K562 (cell line): ENCODE measurements around the gene CIART. TPM values are rescaled to one million over a fixed set of nuclear protein-coding genes. Genes with fewer than 3 reads are reported as not detected.

Experiments
- ATAC-seq: fragments of 200-7000 bp; cut with Tn5 transposase; 3 replicates; pipeline ENCODE4 v1.9.1; 2020; ENCODE audit warnings: moderate library complexity
- BruUV-seq: library from RNA; stranded (reverse); fragments of 400-500 nt; replicated peaks from 2 replicates; lab custom pipeline; 2021; lab: Mats Ljungman, UMichigan
- CTCF ChIA-PET: fragments of 300-600 bp; formaldehyde crosslinking; extraction: SDS; loops from one replicate; lab custom pipeline; 2021; ENCODE audit warnings: low intra/inter-chr PET ratio; lab: Yijun Ruan, JAX
- POLR2A ChIA-PET: fragments of 300-600, 350-650 bp; sonication (Branson Sonifier 250); formaldehyde crosslinking; extraction: SDS; loops from one replicate; lab custom pipeline; 2021; ENCODE audit warnings: antibody characterized with exemption, inconsistent platforms; lab: Yijun Ruan, JAX
- DNase-seq, 4 experiments: peaks; one replicate each; pipeline versions ENCODE4 v3.0.0 to v3.0.0-alpha.2; 2011 to 2018; ENCODE audit warnings: low spot score in 3 of 4, mixed read lengths in 3 of 4; ENCODE audit errors: extremely low read depth in 1 of 4
- FAIRE-seq: peaks from 2 replicates; lab custom pipeline; 2011; peaks lifted over from hg19 to GRCh38; lab: Jason Lieb, UNC
- H2AFZ ChIP-seq: 2 replicates; pipeline ENCODE4 v1.6.0; 2011; ENCODE audit warnings: low read depth, low read length, control low read depth, inconsistent platforms
- H3K27ac ChIP-seq: fragments of 200-600 bp; 3 replicates; pipeline ENCODE4 v1.8.0; 2011; ENCODE audit warnings: low read depth, mild to moderate bottlenecking, control low read depth, inconsistent platforms, low read length, moderate library complexity, mixed read lengths; ENCODE audit errors: extremely low read depth
- H3K27me3 ChIP-seq, 2 experiments: fragments of 300-600 bp in 1 of 2; 2 replicates in 1 of 2; 3 replicates in 1 of 2; pipeline versions ENCODE4 v1.6.0 to v1.8.0; 2011; ENCODE audit warnings: inconsistent platforms in 2 of 2, low read length in 2 of 2, mild to moderate bottlenecking in 1 of 2, mixed read lengths in 1 of 2, moderate library complexity in 1 of 2; ENCODE audit not compliant: control insufficient read depth in 2 of 2, insufficient read depth in 2 of 2
- H3K36me3 ChIP-seq: fragments of 300-600 bp; 3 replicates; pipeline ENCODE4 v1.8.0; 2011; ENCODE audit warnings: mild to moderate bottlenecking, low read length, inconsistent platforms; ENCODE audit not compliant: control insufficient read depth, insufficient read depth
- H3K4me1 ChIP-seq, 2 experiments: fragments of 200-600 bp in 1 of 2; replicated peaks in 1 of 2; 2 replicates in 1 of 2; 3 replicates in 1 of 2; pipeline versions ENCODE4 v1.5.1 to v1.8.0; 2011; ENCODE audit warnings: inconsistent platforms in 2 of 2, low read length in 2 of 2, mild to moderate bottlenecking in 1 of 2, mixed read lengths in 1 of 2, moderate library complexity in 1 of 2; ENCODE audit not compliant: control insufficient read depth in 2 of 2, insufficient read depth in 2 of 2
- H3K4me2 ChIP-seq: 2 replicates; pipeline ENCODE4 v1.6.1; 2011; ENCODE audit warnings: low read length, control low read depth, inconsistent platforms, mixed read lengths; ENCODE audit not compliant: insufficient read depth
- H3K4me3 ChIP-seq: fragments of 200-600 bp; sonication (generic), shearing (Covaris generic); 2 replicates; pipeline ENCODE4 v1.5.1; 2016; ENCODE audit warnings: control low read depth, inconsistent platforms
- H3K79me2 ChIP-seq: fragments of 200-600 bp; 3 replicates; pipeline ENCODE4 v1.8.0; 2011; ENCODE audit warnings: low read length, inconsistent platforms; ENCODE audit not compliant: control insufficient read depth, insufficient read depth
- H3K9ac ChIP-seq, 2 experiments: 2 replicates each; pipeline versions ENCODE4 v1.6.0 to v1.6.1; 2011; ENCODE audit warnings: low read depth in 2 of 2, low read length in 2 of 2, control low read depth in 1 of 2, inconsistent platforms in 1 of 2, mild to moderate bottlenecking in 1 of 2, mixed read lengths in 1 of 2; ENCODE audit not compliant: insufficient read depth in 1 of 2
- H3K9me1 ChIP-seq: one replicate; pipeline ENCODE4 v1.6.0; 2011; ENCODE audit warnings: inconsistent platforms, mild to moderate bottlenecking, low read length, moderate library complexity; ENCODE audit not compliant: control insufficient read depth, insufficient read depth
- H3K9me3 ChIP-seq: replicated peaks from 2 replicates; pipeline ENCODE4 v1.5.1; 2011; ENCODE audit warnings: low read depth, low read length, inconsistent platforms; ENCODE audit not compliant: control insufficient read depth, insufficient read depth
- H4K20me1 ChIP-seq: replicated peaks from 2 replicates; pipeline ENCODE4 v1.6.1; 2011; ENCODE audit warnings: low read length, inconsistent platforms, mixed read lengths; ENCODE audit not compliant: control insufficient read depth, insufficient read depth
- CEBPB ChIP-seq: fragments of 450-650 bp; IDR thresholded peaks from 2 replicates; pipeline ENCODE4 v1.6.1; 2016; ENCODE audit warnings: missing genetic modification characterization, missing compliant biosample characterization
- CXXC5 ChIP-seq: fragments of 250-450 bp; sonication (Bioruptor Pico); IDR thresholded peaks from 2 replicates; pipeline ENCODE4 v1.8.0; 2022; ENCODE audit warnings: inconsistent platforms, mild to moderate bottlenecking, moderate library complexity
- FOXA3 ChIP-seq, 2 experiments: fragments of 450-650 bp in 1 of 2; sonication (generic) in 1 of 2; formaldehyde crosslinking; IDR thresholded peaks in 1 of 2; conservative IDR thresholded peaks in 1 of 2; 2 replicates each; pipeline versions ENCODE4 v1.4.0 to v1.8.0; 2020 to 2022; ENCODE audit warnings: mild to moderate bottlenecking in 2 of 2, missing genetic modification reagents in 1 of 2
- HDAC8 ChIP-seq: fragments of 450-650 bp; IDR thresholded peaks from 2 replicates; pipeline ENCODE4 v1.6.1; 2016; ENCODE audit warnings: mild to moderate bottlenecking, missing genetic modification characterization, moderate library complexity, missing compliant biosample characterization
- HMG20A ChIP-seq: fragments of 450-650 bp; formaldehyde crosslinking; conservative IDR thresholded peaks from 2 replicates; pipeline ENCODE4 v1.4.0; 2020; ENCODE audit warnings: mild to moderate bottlenecking, mixed read lengths
- MEF2D ChIP-seq: conservative IDR thresholded peaks from 2 replicates; pipeline ENCODE4 v1.6.1; 2016; ENCODE audit warnings: low read depth, missing genetic modification characterization, missing compliant biosample characterization
- MIER1 ChIP-seq: fragments of 450-650 bp; IDR thresholded peaks from 2 replicates; pipeline ENCODE4 v1.6.1; 2016; ENCODE audit warnings: antibody characterized with exemption, mild to moderate bottlenecking, low read depth
- MTA3 ChIP-seq: fragments of 450-650 bp; formaldehyde crosslinking; IDR thresholded peaks from 2 replicates; pipeline ENCODE4 v1.6.1; 2017; ENCODE audit warnings: mild to moderate bottlenecking, borderline replicate concordance
- MYBL2 ChIP-seq, 2 experiments: fragments of 450-650 bp in 1 of 2; sonication (generic) in 1 of 2; formaldehyde crosslinking in 1 of 2; IDR thresholded peaks; 2 replicates each; pipeline versions ENCODE4 v1.6.1 to v1.8.1; 2017 to 2022; ENCODE audit warnings: borderline replicate concordance in 1 of 2, inconsistent platforms in 1 of 2, low read depth in 1 of 2, mild to moderate bottlenecking in 1 of 2, missing genetic modification reagents in 1 of 2, moderate library complexity in 1 of 2
- PHTF2 ChIP-seq: fragments of 250-450 bp; sonication (Bioruptor Pico); IDR thresholded peaks from 2 replicates; pipeline ENCODE4 v1.5.0; 2021; ENCODE audit warnings: mild to moderate bottlenecking
- RBM39 ChIP-seq: fragments of 200-400 bp; formaldehyde crosslinking; optimal IDR thresholded peaks from 2 replicates; pipeline ENCODE3; 2018; ENCODE audit warnings: low read depth, low read length
- SIN3B ChIP-seq: fragments of 450-650 bp; IDR thresholded peaks from 2 replicates; pipeline ENCODE4 v1.6.1; 2017; ENCODE audit warnings: low read depth, mild to moderate bottlenecking, moderate library complexity
- TEAD2 ChIP-seq: fragments of 450-650 bp; IDR thresholded peaks from 2 replicates; pipeline ENCODE4 v1.6.1; 2016; ENCODE audit warnings: missing genetic modification characterization, control low read depth, missing compliant biosample characterization
- TFAM ChIP-seq: fragments of 250-450 bp; sonication (Bioruptor Pico); conservative IDR thresholded peaks from 2 replicates; pipeline ENCODE4 v1.5.0; 2021; ENCODE audit warnings: mild to moderate bottlenecking, moderate library complexity
- ZNF274 ChIP-seq: IDR thresholded peaks from 2 replicates; pipeline ENCODE4 v1.6.1; 2011; ENCODE audit warnings: low read depth, mild to moderate bottlenecking, low read length, moderate library complexity, borderline replicate concordance
- WGBS: fragments of 100-300 bp; shearing (Covaris generic); methylation state at CpG from one replicate; pipeline ENCODE4 v1.1.6; 2016; ENCODE audit warnings: low coverage, mixed read lengths; ENCODE audit not compliant: insufficient coverage; ENCODE audit errors: missing lambda C conversion rate; 5-methylcytosine and 5-hydroxymethylcytosine counted together
- in situ Hi-C: fragments of 300-500 bp; cut with MboI; formaldehyde crosslinking; loops from 4 replicates; pipeline ENCODE4 v1.15.0; 2018; ENCODE audit warnings: inconsistent platforms, mixed read lengths
- intact Hi-C: fragments of 100-400 bp; cut with micrococcal nuclease; formaldehyde crosslinking; loops from 2 replicates; pipeline ENCODE4 v1.14.2; 2022
- polyA plus RNA-seq, 8 experiments: library from polyadenylated mRNA; depleted of rRNA in 4 of 8; stranded (reverse) in 5 of 8; unstranded in 3 of 8; fragments of >200 nt; fragmentation: Nextera tagmentation in 2 of 8; fragmentation: Illumina TruSeq in 1 of 8; extraction: Ambion mirVana in 2 of 8; extraction: Trizol in 1 of 8; gene quantifications; 2 replicates each; pipeline versions ENCODE4 v1.2.1 to v1.2.3, GENCODE V29; 2011 to 2014; ENCODE audit warnings: inconsistent platforms in 1 of 8, missing spikeins in 1 of 8
- total RNA-seq, 7 experiments: library from RNA; depleted of rRNA in 6 of 7; stranded (reverse); fragments of >200 nt in 6 of 7; fragmentation: Illumina TruSeq in 2 of 7; extraction: Trizol in 2 of 7; gene quantifications; 2 replicates each; pipeline versions ENCODE4 v1.2.1 to v1.2.3, GENCODE V29; 2011 to 2021; ENCODE audit warnings: low replicate concordance in 1 of 7
- TF ChIP-seq, protein P1 (sequence below): sonication (generic); formaldehyde crosslinking; IDR thresholded peaks from 2 replicates; pipeline ENCODE4 v1.8.0; 2022; ENCODE audit warnings: missing genetic modification reagents, mild to moderate bottlenecking, borderline replicate concordance
- TF ChIP-seq, protein P2 (sequence below): fragments of 450-650 bp; formaldehyde crosslinking; conservative IDR thresholded peaks from 2 replicates; pipeline ENCODE4 v1.4.0; 2022; ENCODE audit warnings: mild to moderate bottlenecking, missing genetic modification characterization
- TF ChIP-seq, protein P3 (sequence below): fragments of 450-650 bp; formaldehyde crosslinking; IDR thresholded peaks from 2 replicates; pipeline ENCODE4 v1.4.0; 2022; ENCODE audit warnings: mild to moderate bottlenecking, moderate library complexity

Gene CIART
- total and polyA plus RNA-seq, 9 of the 15 experiments (the other 6 are each of a cell fraction or from before 2014, with no cell fraction given): 0.07 to 0.35 (median 0.19) TPM; not detected in 2

DNA sequence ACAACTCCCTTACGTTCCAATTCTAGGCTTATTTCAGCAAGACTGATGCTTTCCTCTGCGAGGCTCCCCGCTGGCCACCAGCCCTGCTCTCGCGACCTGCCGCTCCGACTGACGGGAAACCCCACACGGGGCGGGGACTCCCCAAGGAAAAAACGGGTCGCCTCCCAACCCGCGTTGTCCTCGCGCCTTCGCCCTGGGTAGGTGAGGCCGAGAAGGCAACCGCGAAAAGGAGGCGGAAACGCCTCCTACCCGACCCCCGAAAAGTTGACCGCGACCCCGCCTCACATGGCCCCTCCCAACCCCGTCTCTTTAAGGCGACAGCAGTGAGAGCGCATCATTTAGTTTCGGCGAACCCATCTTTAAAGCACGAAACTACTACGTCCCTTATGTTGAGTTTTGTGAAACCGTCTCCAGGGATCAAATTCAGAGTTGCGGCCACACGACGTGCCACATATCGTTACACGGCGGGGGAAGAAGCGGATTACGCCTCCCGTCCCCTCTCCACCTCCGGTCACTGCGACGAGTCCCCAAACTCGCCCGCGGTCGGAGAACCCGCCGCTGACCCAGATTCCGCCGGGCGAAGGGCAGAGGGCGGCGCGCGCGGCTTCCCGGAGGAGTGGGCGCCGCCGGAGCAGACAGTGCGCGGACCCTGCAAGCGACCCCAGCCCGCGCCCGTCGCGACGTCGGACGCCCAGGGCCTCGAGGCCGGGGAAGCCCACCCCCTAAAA, 47.6 kb upstream of the CIART start:
- peaks cover 13 to 16% of the 10 kb centered on the region in 2 experiments; a peak in 4 of 5 replicates for H3K4me1 ChIP-seq
- peak overlapping the region; percentile 52 for H2AFZ ChIP-seq
- peak overlapping the region; percentile 95 for H3K4me3 ChIP-seq
- intact Hi-C loops (no loop called here), in situ Hi-C loops (no loop called here)
- POLR2A ChIA-PET: interaction anchor here (1.1 to 2.2 kb wide), 7 partner anchors 9 to 66 kb away, joined by 3 to 9 read pairs (median 7); no protein-coding TSS in a partner anchor
- peaks cover 26% of the 10 kb centered on the region; the same call in 2 of the 3 replicates for H3K36me3 ChIP-seq
- DNase-seq (peak; percentile 71 to 90 (median 78)), ATAC-seq (peak; percentile 84), FAIRE-seq (peak; percentile 82)
- H3K27me3 ChIP-seq: no peaks in the 10 kb centered on the region
- H3K9ac ChIP-seq: peak overlapping the region; percentile 94 to 97
- peaks cover 64% of the 10 kb centered on the region for H3K79me2 ChIP-seq
- H3K4me2 ChIP-seq: peak overlapping the region; percentile 89
- no peaks in the 10 kb centered on the region for H3K9me1 ChIP-seq
- WGBS: under 1% methylated on average over 59 of the region's 78 CpGs
- no peaks in the 10 kb centered on the region; the same call in 1 of the 2 replicates for H4K20me1 ChIP-seq
- peak overlapping the region; percentile 95 for H3K27ac ChIP-seq
- H3K9me3 ChIP-seq: no peaks in the 10 kb centered on the region
- CTCF ChIA-PET: interaction anchor here (0.7 kb wide), 1 partner anchor 169 kb away, joined by 3 read pairs; no protein-coding TSS in a partner anchor
- TSS peak; percentile 90 for BruUV-seq
- TF ChIP-seq ZNF274 (no peak), MIER1 (no peak), TEAD2 (no peak), PHTF2 (CRISPR knock-in tag) (no peak), RBM39 (no peak), HDAC8 (no peak), TFAM (CRISPR knock-in tag) (no peak), MTA3 (no peak; the same call in 1 of the 2 replicates), FOXA3 (CRISPR knock-in tag; conservative IDR thresholded peaks at IDR 0.05 in 1 of 2, IDR thresholded peaks at IDR 0.05 in 1 of 2) (no peak), CXXC5 (CRISPR knock-in tag) (peak; percentile 68), HMG20A (CRISPR knock-in tag) (no peak), CEBPB (tag) (no peak), MEF2D (tag) (no peak), SIN3B (no peak), MYBL2 (IDR thresholded peaks at IDR 0.05; ENCODE audit: low read depth) (no peak; the same call in 1 of the 2 replicates), MYBL2 (CRISPR knock-in tag; IDR thresholded peaks at IDR 0.05; ENCODE audit: borderline replicate concordance) (no peak)
- TF ChIP-seq, protein P1, sequence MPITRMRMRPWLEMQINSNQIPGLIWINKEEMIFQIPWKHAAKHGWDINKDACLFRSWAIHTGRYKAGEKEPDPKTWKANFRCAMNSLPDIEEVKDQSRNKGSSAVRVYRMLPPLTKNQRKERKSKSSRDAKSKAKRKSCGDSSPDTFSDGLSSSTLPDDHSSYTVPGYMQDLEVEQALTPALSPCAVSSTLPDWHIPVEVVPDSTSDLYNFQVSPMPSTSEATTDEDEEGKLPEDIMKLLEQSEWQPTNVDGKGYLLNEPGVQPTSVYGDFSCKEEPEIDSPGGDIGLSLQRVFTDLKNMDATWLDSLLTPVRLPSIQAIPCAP: no peak
- TF ChIP-seq, protein P2, sequence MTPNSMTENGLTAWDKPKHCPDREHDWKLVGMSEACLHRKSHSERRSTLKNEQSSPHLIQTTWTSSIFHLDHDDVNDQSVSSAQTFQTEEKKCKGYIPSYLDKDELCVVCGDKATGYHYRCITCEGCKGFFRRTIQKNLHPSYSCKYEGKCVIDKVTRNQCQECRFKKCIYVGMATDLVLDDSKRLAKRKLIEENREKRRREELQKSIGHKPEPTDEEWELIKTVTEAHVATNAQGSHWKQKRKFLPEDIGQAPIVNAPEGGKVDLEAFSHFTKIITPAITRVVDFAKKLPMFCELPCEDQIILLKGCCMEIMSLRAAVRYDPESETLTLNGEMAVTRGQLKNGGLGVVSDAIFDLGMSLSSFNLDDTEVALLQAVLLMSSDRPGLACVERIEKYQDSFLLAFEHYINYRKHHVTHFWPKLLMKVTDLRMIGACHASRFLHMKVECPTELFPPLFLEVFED (CRISPR knock-in tag): no peak
- TF ChIP-seq, protein P3, sequence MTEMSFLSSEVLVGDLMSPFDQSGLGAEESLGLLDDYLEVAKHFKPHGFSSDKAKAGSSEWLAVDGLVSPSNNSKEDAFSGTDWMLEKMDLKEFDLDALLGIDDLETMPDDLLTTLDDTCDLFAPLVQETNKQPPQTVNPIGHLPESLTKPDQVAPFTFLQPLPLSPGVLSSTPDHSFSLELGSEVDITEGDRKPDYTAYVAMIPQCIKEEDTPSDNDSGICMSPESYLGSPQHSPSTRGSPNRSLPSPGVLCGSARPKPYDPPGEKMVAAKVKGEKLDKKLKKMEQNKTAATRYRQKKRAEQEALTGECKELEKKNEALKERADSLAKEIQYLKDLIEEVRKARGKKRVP (CRISPR knock-in tag): no peak; the same call in 1 of the 2 replicates
